Transverse colon (tissue), 4 donors: ENCODE measurements around the gene ADGRF4. TPM values are rescaled to one million over a fixed set of nuclear protein-coding genes. Genes with fewer than 3 reads are reported as not detected.
A peak's percentile ranks its signal among the peaks of the same experiment; 100 is the strongest.

Experiments
- DNase-seq: peaks from one replicate; pipeline ENCODE4 v3.0.0-alpha.2; 2019
- H3K27ac ChIP-seq, 4 donors: fragments of 200-600 bp; sonication (generic); 2 replicates each; pipeline ENCODE4 v1.5.1; 2016 to 2018; ENCODE audit warnings: inconsistent platforms in 4 of 4
- H3K27me3 ChIP-seq: fragments of 200-600 bp; sonication (generic); 2 replicates; pipeline ENCODE4 v1.5.1; 2017; ENCODE audit warnings: inconsistent platforms
- H3K36me3 ChIP-seq, 4 donors: fragments of 200-600 bp; sonication (generic); 2 replicates each; pipeline ENCODE4 v1.5.1; 2017 to 2019; ENCODE audit warnings: inconsistent platforms in 4 of 4
- H3K4me1 ChIP-seq, 4 donors: fragments of 200-600 bp; sonication (generic); 2 replicates each; pipeline ENCODE4 v1.5.1; 2017 to 2020; ENCODE audit warnings: inconsistent platforms in 4 of 4
- H3K4me3 ChIP-seq, 4 donors: fragments of 200-600 bp; sonication (generic); 1 replicate in 1 of 4; 2 replicates in 3 of 4; pipeline versions ENCODE4 v1.5.1 to v1.6.1; 2017 to 2019; ENCODE audit warnings: inconsistent platforms in 4 of 4
- H3K9me3 ChIP-seq, 2 donors: fragments of 200-600 bp; sonication (generic); 2 replicates each; pipeline ENCODE4 v1.5.1; 2017 to 2019; ENCODE audit warnings: inconsistent platforms in 2 of 2
- CTCF ChIP-seq, 5 experiments: fragments of 200-600 bp in 3 of 5; fragments of 450-650 bp in 2 of 5; sonication (generic) in 3 of 5; IDR thresholded peaks; 1 replicate in 2 of 5; 2 replicates in 3 of 5; pipeline ENCODE4 v1.5.1; 2016 to 2017; ENCODE audit warnings: antibody characterized with exemption in 5 of 5, inconsistent platforms in 3 of 5, mild to moderate bottlenecking in 2 of 5, moderate library complexity in 1 of 5
- EP300 ChIP-seq: sonication (generic); formaldehyde crosslinking; IDR thresholded peaks from one replicate; pipeline ENCODE4 v1.6.1; 2017; ENCODE audit warnings: antibody characterized with exemption, low read depth
- POLR2A ChIP-seq: fragments of 450-650 bp; IDR thresholded peaks from one replicate; pipeline ENCODE4 v1.6.1; 2016; ENCODE audit warnings: antibody characterized with exemption, mild to moderate bottlenecking, moderate library complexity
- POLR2AphosphoS5 ChIP-seq, 3 donors: sonication (generic); formaldehyde crosslinking; IDR thresholded peaks; one replicate each; pipeline ENCODE4 v1.6.1; 2016; ENCODE audit warnings: antibody characterized with exemption in 3 of 3
- WGBS, 2 donors: methylation state at CpG; one replicate each; pipeline ENCODE4 v1.1.5; 2018; ENCODE audit warnings: low coverage in 1 of 2; 5-methylcytosine and 5-hydroxymethylcytosine counted together
- in situ Hi-C, 4 donors: fragments of 200-750 bp; cut with MboI; loops; one replicate each; pipeline versions ENCODE4 v1.15.0 to v1.15.1; 2017; ENCODE audit warnings: low sequenced_read_pairs in 3 of 4, low pct_ligation_motif_present in 1 of 4, low pct_unique_long_range_greater_than_20kb in 1 of 4
- intact Hi-C: fragments of 100-400 bp; cut with DNase I; formaldehyde crosslinking; loops from one replicate; pipeline ENCODE4 v1.15.1; 2023; ENCODE audit warnings: low total_unique reads
- total RNA-seq, 4 donors: library from RNA; depleted of rRNA; stranded (reverse); fragments of >200 nt; gene quantifications; one replicate each; pipeline ENCODE4 v1.1.0, GENCODE V29; 2016

The ADGRF4 gene
- total RNA-seq, 4 donors from 2014 or later: 2.0 to 3.5 (median 3.0) TPM; not detected in 1

- Histone ChIP-seq H3K9me3 (no peaks in the 10 kb centered on the region), H3K4me3 (no peak overlapping the region), H3K4me1 (peaks cover 3 to 14% (median 7%) of the 10 kb centered on the region in 4 donors), H3K36me3 (no peaks in the 10 kb centered on the region), H3K27ac (no peak overlapping the region), H3K27me3 (no peaks in the 10 kb centered on the region)
- WGBS, 2 donors: 74% methylated on average over 4 of the region's 4 CpGs; no CpG with 5 or more reads in 1 of the 2 donors
- TF ChIP-seq EP300 (no peak), POLR2AphosphoS5 (IDR thresholded peaks at IDR 0.05) (no peak), POLR2A (no peak), CTCF (IDR thresholded peaks at IDR 0.05) (no peak)
- in situ Hi-C loops: no loop called here
- intact Hi-C loops: no loop called here
- no peak for DNase-seq
Observed at GRCh38 chr6:47654255-47654654, 44.1 kb upstream of the ADGRF4 start.

GRCh38 chr6:47655719-47656595 lies 42.4 kb upstream of the ADGRF4 start:
- 64% methylated on average over 7 of the region's 7 CpGs; no CpG with 5 or more reads in 1 of the 2 donors for WGBS, 2 donors

GRCh38 chr6:47661960-47662359 lies 36.4 kb upstream of the ADGRF4 start:
- in situ Hi-C loops (no loop called here), intact Hi-C loops (no loop called here)
- Histone ChIP-seq H3K4me1 (no peaks in the 10 kb centered on the region), H3K27ac (no peak overlapping the region), H3K36me3 (no peaks in the 10 kb centered on the region), H3K9me3 (no peaks in the 10 kb centered on the region), H3K4me3 (no peak overlapping the region), H3K27me3 (no peaks in the 10 kb centered on the region)
- DNase-seq: no peak
- TF ChIP-seq POLR2A (no peak), POLR2AphosphoS5 (IDR thresholded peaks at IDR 0.05) (no peak)
- WGBS, 2 donors: 72 to 80% methylated on average over 5 of the region's 5 CpGs

More at GRCh38 chr6:47655719-47656595, 42.4 kb upstream of the ADGRF4 start:
- TF ChIP-seq EP300: no peak
- TF ChIP-seq CTCF (IDR thresholded peaks at IDR 0.05): no peak
- TF ChIP-seq POLR2AphosphoS5 (IDR thresholded peaks at IDR 0.05): no peak
- TF ChIP-seq POLR2A: no peak
- DNase-seq: peak; percentile 50
- in situ Hi-C loops (no loop called here), intact Hi-C loops (no loop called here)
- Histone ChIP-seq H3K4me1 (peaks cover under 1 to 7% (median 4%) of the 10 kb centered on the region in 4 donors), H3K27me3 (no peaks in the 10 kb centered on the region), H3K9me3 (no peaks in the 10 kb centered on the region), H3K4me3 (no peak overlapping the region), H3K27ac (no peak overlapping the region), H3K36me3 (no peaks in the 10 kb centered on the region)

- no peaks in the 10 kb centered on the region for H3K9me3 ChIP-seq
- H3K4me3 ChIP-seq: no peak overlapping the region
- 86 to 94% methylated on average over 6 to 13 of the region's 13 CpGs for WGBS, 2 donors
- no peak for DNase-seq
- TF ChIP-seq POLR2A (no peak), POLR2AphosphoS5 (IDR thresholded peaks at IDR 0.05) (no peak), CTCF (IDR thresholded peaks at IDR 0.05) (no peak), EP300 (no peak)
- intact Hi-C loops (no loop called here), in situ Hi-C loops (no loop called here)
- no peaks in the 10 kb centered on the region for H3K36me3 ChIP-seq
- no peak overlapping the region for H3K27ac ChIP-seq
- H3K27me3 ChIP-seq: no peaks in the 10 kb centered on the region
- H3K4me1 ChIP-seq: no peaks in the 10 kb centered on the region
Observed at GRCh38 chr6:47663462-47664216, 34.7 kb upstream of the ADGRF4 start.
